RWPE1 (cell line): ENCODE data around the gene KRTAP5-6.
"Not testable (repeated sequence)": the region's sequence is repeated elsewhere in the genome, so short reads cannot be mapped to it uniquely, and the experiment has no call there.

Source experiments
- CTCF ChIA-PET: fragments of 350-600 bp; sonication (Branson Sonifier 250); formaldehyde crosslinking; extraction: SDS; loops from one replicate; lab custom pipeline; 2021; lab: Yijun Ruan, JAX
- POLR2A ChIA-PET: fragments of 400-600 bp; formaldehyde crosslinking; extraction: SDS; loops from one replicate; lab custom pipeline; 2020; ENCODE audit warnings: antibody characterized with exemption; ENCODE audit not compliant: low non-redundant PET; lab: Yijun Ruan, JAX
- DNase-seq: peaks from one replicate; pipeline ENCODE4 v3.0.0; 2012; ENCODE audit warnings: low spot score
- H3K27ac ChIP-seq: fragments of 450-650 bp; 2 replicates; pipeline ENCODE4 v1.5.1; 2017
- CTCF ChIP-seq: fragments of 450-650 bp; conservative IDR thresholded peaks from 2 replicates; pipeline ENCODE4 v1.5.1; 2017; ENCODE audit warnings: low read depth, mild to moderate bottlenecking

The KRTAP5-6 gene

GRCh38 chr11:1674173-1675131 is 22.5 kb upstream of the KRTAP5-6 start:
- ChIA-PET CTCF (no interaction called here), POLR2A (no interaction called here)
- no peak for TF ChIP-seq CTCF
- H3K27ac ChIP-seq = no peak overlapping the region
- DNase-seq = no peak

- TF ChIP-seq CTCF = no peak
- ChIA-PET POLR2A (no interaction called here), CTCF (interaction anchor here (0.6 to 1.1 kb wide), 2 partner anchors 113 to 120 kb away, joined by 4 to 5 read pairs; no protein-coding TSS in a partner anchor)
- H3K27ac ChIP-seq = no peak overlapping the region
- no peak for DNase-seq
Measured at GRCh38 chr11:1675536-1676228, 21.3 kb upstream of the KRTAP5-6 start.

GRCh38 chr11:1676229-1676740 is 20.7 kb upstream of the KRTAP5-6 start:
- no peak for DNase-seq
- TF ChIP-seq CTCF = no peak
- ChIA-PET POLR2A (no interaction called here), CTCF (interaction anchor here (1.1 kb wide), 1 partner anchor 121 kb away, joined by 5 read pairs; no protein-coding TSS in a partner anchor)
- H3K27ac ChIP-seq = no peak overlapping the region

GRCh38 chr11:1679881-1680280 is 17.1 kb upstream of the KRTAP5-6 start:
- no peak for DNase-seq
- CTCF ChIA-PET = interaction anchor here (0.7 to 1.2 kb wide), 3 partner anchors 15 to 27 kb away, joined by 3 to 6 read pairs (median 4); partner anchors contain the start of gene KRTAP5-6
- TF ChIP-seq CTCF = no peak
- POLR2A ChIA-PET = no interaction called here
- no peak overlapping the region for H3K27ac ChIP-seq

GRCh38 chr11:1682225-1682905 is 14.6 kb upstream of the KRTAP5-6 start:
- no peak overlapping the region for H3K27ac ChIP-seq
- ChIA-PET CTCF (interaction anchor here (0.5 to 1.6 kb wide), 4 partner anchors 10 to 355 kb away, joined by 3 to 8 read pairs (median 4); no protein-coding TSS in a partner anchor), POLR2A (no interaction called here)
- DNase-seq = no peak
- TF ChIP-seq CTCF = no peak

- CTCF ChIA-PET, POLR2A ChIA-PET: not testable (repeated sequence)
Measured at GRCh38 chr11:1683216-1683615, 13.8 kb upstream of the KRTAP5-6 start.

GRCh38 chr11:1683904-1684572 is 13.0 kb upstream of the KRTAP5-6 start:
- H3K27ac ChIP-seq, CTCF ChIA-PET, POLR2A ChIA-PET, DNase-seq: not testable (repeated sequence)

More at GRCh38 chr11:1683216-1683615, 13.8 kb upstream of the KRTAP5-6 start:
- not testable (repeated sequence) for DNase-seq, H3K27ac ChIP-seq

- DNase-seq, CTCF ChIA-PET: not testable (repeated sequence)
Measured at GRCh38 chr11:1684886-1685874, 11.8 kb upstream of the KRTAP5-6 start.

GRCh38 chr11:1686220-1686619 is 10.8 kb upstream of the KRTAP5-6 start:
- DNase-seq, H3K27ac ChIP-seq, POLR2A ChIA-PET, CTCF ChIA-PET: not testable (repeated sequence)

More at GRCh38 chr11:1684886-1685874, 11.8 kb upstream of the KRTAP5-6 start:
- H3K27ac ChIP-seq, POLR2A ChIA-PET: not testable (repeated sequence)
